Naive B cell (primary cell): ENCODE measurements around the gene AK9. TPM values are rescaled to one million over a fixed set of nuclear protein-coding genes. Genes with fewer than 3 reads are reported as not detected.
A peak's percentile ranks its signal among the peaks of the same experiment; 100 is the strongest.

Experiments used
- ATAC-seq, 2 donors: fragments of 150-1000 bp; cut with Tn5 transposase; 2 replicates each; pipeline ENCODE4 v1.10.0; 2021; ENCODE audit warnings: low read depth in 2 of 2, mild to moderate bottlenecking in 2 of 2, moderate library complexity in 2 of 2
- DNase-seq: peaks from one replicate; pipeline ENCODE4 v3.0.0; 2022
- H3K27ac Mint-ChIP-seq, 6 donors: one replicate each; pipeline ENCODE4 v1.8.0; 2020 to 2022; ENCODE audit warnings: mild to moderate bottlenecking in 6 of 6, mixed read lengths in 6 of 6, moderate library complexity in 5 of 6, inconsistent platforms in 2 of 6
- H3K27me3 Mint-ChIP-seq, 3 donors: one replicate each; pipeline ENCODE4 v1.8.0; 2021 to 2022; ENCODE audit warnings: mixed read lengths in 3 of 3, mild to moderate bottlenecking in 1 of 3
- H3K36me3 Mint-ChIP-seq, 2 donors: one replicate each; pipeline ENCODE4 v1.8.0; 2020 to 2022; ENCODE audit warnings: mixed read lengths in 2 of 2, inconsistent platforms in 1 of 2, mild to moderate bottlenecking in 1 of 2
- H3K4me1 Mint-ChIP-seq, 3 donors: one replicate each; pipeline ENCODE4 v1.8.0; 2020 to 2022; ENCODE audit warnings: mixed read lengths in 3 of 3, inconsistent platforms in 1 of 3, mild to moderate bottlenecking in 1 of 3, moderate library complexity in 1 of 3
- H3K4me3 Mint-ChIP-seq, 8 donors: one replicate each; pipeline ENCODE4 v1.8.0; 2020 to 2022; ENCODE audit warnings: mild to moderate bottlenecking in 8 of 8, mixed read lengths in 8 of 8, moderate library complexity in 8 of 8, inconsistent platforms in 2 of 8
- H3K9me3 Mint-ChIP-seq, 7 donors: one replicate each; pipeline ENCODE4 v1.8.0; 2020 to 2022; ENCODE audit warnings: mixed read lengths in 7 of 7, mild to moderate bottlenecking in 5 of 7, inconsistent platforms in 2 of 7, moderate library complexity in 1 of 7
- polyA plus RNA-seq, 6 donors: library from polyadenylated mRNA; unstranded; fragments of 300-500 nt; fragmentation: Illumina TruSeq; gene quantifications; one replicate each; pipeline ENCODE4 v1.2.3, GENCODE V29; 2021; ENCODE audit warnings: low read depth in 6 of 6

Gene AK9
- polyA plus RNA-seq, 6 donors from 2014 or later: 6.8 to 23.5 (median 15.9) TPM

- Mint-ChIP-seq H3K9me3 (peaks cover 0 to 4% (median 0%) of the 10 kb centered on the region in 7 donors), H3K27me3 (no peaks in the 10 kb centered on the region), H3K4me1 (peaks cover 13 to 20% (median 20%) of the 10 kb centered on the region in 3 donors), H3K27ac (peak overlapping the region in 3 of 6 donors; percentile 28 to 82 (median 49)), H3K36me3 (no peaks in the 10 kb centered on the region), H3K4me3 (peak overlapping the region; percentile 22 to 81 (median 58))
- ATAC-seq (no peak), DNase-seq (no peak)
These were observed 176.1 kb downstream of the AK9 start for GRCh38 chr6:109514946-109515345.

- Mint-ChIP-seq H3K4me3 (no peak overlapping the region), H3K9me3 (peaks cover 0 to 1% (median 0%) of the 10 kb centered on the region in 7 donors), H3K36me3 (no peaks in the 10 kb centered on the region), H3K4me1 (peaks cover 13 to 20% (median 20%) of the 10 kb centered on the region in 3 donors), H3K27ac (no peak overlapping the region), H3K27me3 (no peaks in the 10 kb centered on the region)
- ATAC-seq (no peak), DNase-seq (no peak)
These were observed 177.4 kb downstream of the AK9 start for GRCh38 chr6:109513571-109514071.

- H3K4me3 Mint-ChIP-seq: no peak overlapping the region
- H3K4me1 Mint-ChIP-seq: peaks cover 13 to 20% (median 20%) of the 10 kb centered on the region in 3 donors
- no peak for ATAC-seq
These were observed 178.7 kb downstream of the AK9 start for GRCh38 chr6:109512271-109512817.

GRCh38 chr6:109511832-109512231 lies 179.2 kb downstream of the AK9 start:
- Mint-ChIP-seq H3K9me3 (peaks cover 0 to 1% (median 0%) of the 10 kb centered on the region in 7 donors), H3K27me3 (no peaks in the 10 kb centered on the region), H3K4me1 (peaks cover 13 to 17% (median 17%) of the 10 kb centered on the region in 3 donors), H3K36me3 (peaks cover 0 to 5% of the 10 kb centered on the region in 2 donors), H3K27ac (no peak overlapping the region), H3K4me3 (no peak overlapping the region)
- DNase-seq (no peak), ATAC-seq (no peak)

More at GRCh38 chr6:109512271-109512817, 178.7 kb downstream of the AK9 start:
- H3K27me3 Mint-ChIP-seq: no peaks in the 10 kb centered on the region
- peaks cover 0 to 1% (median 0%) of the 10 kb centered on the region in 7 donors for H3K9me3 Mint-ChIP-seq
- H3K27ac Mint-ChIP-seq: no peak overlapping the region
- no peak for DNase-seq
- peaks cover 0 to under 1% of the 10 kb centered on the region in 2 donors for H3K36me3 Mint-ChIP-seq

GRCh38 chr6:109510358-109510757 lies 180.6 kb downstream of the AK9 start:
- Mint-ChIP-seq H3K4me1 (peaks cover 3 to 7% (median 5%) of the 10 kb centered on the region in 3 donors), H3K27me3 (no peaks in the 10 kb centered on the region), H3K4me3 (no peak overlapping the region), H3K27ac (peak overlapping the region in 1 of 6 donors; percentile 76), H3K9me3 (no peaks in the 10 kb centered on the region), H3K36me3 (peaks cover 0 to 7% of the 10 kb centered on the region in 2 donors)
- no peak for ATAC-seq
- no peak for DNase-seq

GRCh38 chr6:109508166-109508860 lies 182.7 kb downstream of the AK9 start:
- Mint-ChIP-seq H3K27ac (peak overlapping the region in 2 of 6 donors; percentile 68 to 83), H3K36me3 (peaks cover 0 to 7% of the 10 kb centered on the region in 2 donors), H3K4me1 (no peaks in the 10 kb centered on the region), H3K27me3 (no peaks in the 10 kb centered on the region), H3K4me3 (no peak overlapping the region), H3K9me3 (no peaks in the 10 kb centered on the region)
- ATAC-seq (no peak), DNase-seq (no peak)

GRCh38 chr6:109507490-109508072 lies 183.4 kb downstream of the AK9 start:
- Mint-ChIP-seq H3K36me3 (peaks cover 0 to 7% of the 10 kb centered on the region in 2 donors), H3K27me3 (no peaks in the 10 kb centered on the region), H3K27ac (peak overlapping the region in 1 of 6 donors; percentile 19), H3K9me3 (no peaks in the 10 kb centered on the region), H3K4me1 (no peaks in the 10 kb centered on the region), H3K4me3 (no peak overlapping the region)
- ATAC-seq: no peak
- no peak for DNase-seq

- no peaks in the 10 kb centered on the region for H3K27me3 Mint-ChIP-seq
- peaks cover 0 to 7% of the 10 kb centered on the region in 2 donors for H3K36me3 Mint-ChIP-seq
- no peak overlapping the region for H3K4me3 Mint-ChIP-seq
- H3K4me1 Mint-ChIP-seq: no peaks in the 10 kb centered on the region
- no peaks in the 10 kb centered on the region for H3K9me3 Mint-ChIP-seq
- no peak overlapping the region for H3K27ac Mint-ChIP-seq
- ATAC-seq: no peak
- DNase-seq: no peak
These were observed 184.2 kb downstream of the AK9 start for GRCh38 chr6:109506841-109507240.

- H3K27me3 Mint-ChIP-seq: no peaks in the 10 kb centered on the region
- H3K36me3 Mint-ChIP-seq: peaks cover 0 to 7% of the 10 kb centered on the region in 2 donors
- DNase-seq (no peak), ATAC-seq (no peak)
- H3K4me3 Mint-ChIP-seq: no peak overlapping the region
- no peak overlapping the region for H3K27ac Mint-ChIP-seq
- H3K4me1 Mint-ChIP-seq: no peaks in the 10 kb centered on the region
- H3K9me3 Mint-ChIP-seq: no peaks in the 10 kb centered on the region
These were observed 184.7 kb downstream of the AK9 start for GRCh38 chr6:109506314-109506713.

GRCh38 chr6:109503327-109504224 lies 187.4 kb downstream of the AK9 start:
- no peak for ATAC-seq
- no peaks in the 10 kb centered on the region for H3K27me3 Mint-ChIP-seq
- peak overlapping the region in 1 of 8 donors; percentile 10 for H3K4me3 Mint-ChIP-seq
- no peaks in the 10 kb centered on the region for H3K9me3 Mint-ChIP-seq
- H3K36me3 Mint-ChIP-seq: peaks cover 0 to 7% of the 10 kb centered on the region in 2 donors
- H3K27ac Mint-ChIP-seq: no peak overlapping the region
- no peaks in the 10 kb centered on the region for H3K4me1 Mint-ChIP-seq
- DNase-seq: no peak

- Mint-ChIP-seq H3K9me3 (no peaks in the 10 kb centered on the region), H3K4me1 (peaks cover 4 to 17% (median 5%) of the 10 kb centered on the region in 3 donors), H3K27me3 (no peaks in the 10 kb centered on the region), H3K4me3 (peak overlapping the region in 1 of 8 donors; percentile 22), H3K36me3 (no peaks in the 10 kb centered on the region), H3K27ac (no peak overlapping the region)
- no peak for ATAC-seq
- no peak for DNase-seq
These were observed 192.1 kb downstream of the AK9 start for GRCh38 chr6:109498936-109499335.

GRCh38 chr6:109498052-109498451 lies 192.9 kb downstream of the AK9 start:
- Mint-ChIP-seq H3K27ac (peak overlapping the region in 1 of 6 donors; percentile 27), H3K4me1 (peaks cover 11 to 24% (median 11%) of the 10 kb centered on the region in 3 donors), H3K4me3 (no peak overlapping the region), H3K27me3 (no peaks in the 10 kb centered on the region), H3K36me3 (no peaks in the 10 kb centered on the region), H3K9me3 (no peaks in the 10 kb centered on the region)
- DNase-seq (no peak), ATAC-seq (no peak)
